RWPE2 (cell line): ENCODE results near the gene GCK.

Source experiments
- ATAC-seq: fragments of 200-7000 bp; cut with Tn5 transposase; 3 replicates; pipeline ENCODE4 v1.9.1; 2021; ENCODE audit warnings: low read depth
- DNase-seq: peaks from one replicate; pipeline ENCODE4 v3.0.0-alpha.2; 2020; ENCODE audit warnings: low spot score
- H3K27ac ChIP-seq: fragments of 450-650 bp; 2 replicates; pipeline ENCODE4 v1.5.1; 2017; ENCODE audit warnings: mild to moderate bottlenecking; ENCODE audit not compliant: poor library complexity, severe bottlenecking
- H3K27me3 ChIP-seq: fragments of 250-450 bp; sonication (Bioruptor Pico); 2 replicates; pipeline ENCODE4 v1.5.1; 2021; ENCODE audit warnings: mild to moderate bottlenecking, moderate library complexity; ENCODE audit not compliant: insufficient read depth, poor library complexity, severe bottlenecking
- H3K36me3 ChIP-seq: fragments of 250-450 bp; sonication (Bioruptor Pico); 2 replicates; pipeline ENCODE4 v1.5.1; 2020; ENCODE audit warnings: low read depth, mild to moderate bottlenecking, moderate library complexity
- H3K4me1 ChIP-seq: fragments of 250-450 bp; sonication (Bioruptor Pico); 2 replicates; pipeline ENCODE4 v1.5.1; 2021; ENCODE audit warnings: mild to moderate bottlenecking, moderate library complexity; ENCODE audit not compliant: insufficient read depth, poor library complexity, severe bottlenecking
- H3K4me3 ChIP-seq: fragments of 250-450 bp; sonication (Bioruptor Pico); 2 replicates; pipeline ENCODE4 v1.5.1; 2021; ENCODE audit warnings: mild to moderate bottlenecking, moderate library complexity; ENCODE audit not compliant: severe bottlenecking
- H3K9me3 ChIP-seq: fragments of 250-450 bp; sonication (Bioruptor Pico); 2 replicates; pipeline ENCODE4 v1.5.1; 2021; ENCODE audit warnings: mild to moderate bottlenecking, moderate library complexity; ENCODE audit not compliant: severe bottlenecking
- TF ChIP-seq, protein P1 (sequence below): fragments of 450-650 bp; IDR thresholded peaks from one replicate; pipeline ENCODE4 v1.5.1; 2017; ENCODE audit warnings: mild to moderate bottlenecking, moderate library complexity; ENCODE audit not compliant: poor library complexity, severe bottlenecking

GCK gene

DNA sequence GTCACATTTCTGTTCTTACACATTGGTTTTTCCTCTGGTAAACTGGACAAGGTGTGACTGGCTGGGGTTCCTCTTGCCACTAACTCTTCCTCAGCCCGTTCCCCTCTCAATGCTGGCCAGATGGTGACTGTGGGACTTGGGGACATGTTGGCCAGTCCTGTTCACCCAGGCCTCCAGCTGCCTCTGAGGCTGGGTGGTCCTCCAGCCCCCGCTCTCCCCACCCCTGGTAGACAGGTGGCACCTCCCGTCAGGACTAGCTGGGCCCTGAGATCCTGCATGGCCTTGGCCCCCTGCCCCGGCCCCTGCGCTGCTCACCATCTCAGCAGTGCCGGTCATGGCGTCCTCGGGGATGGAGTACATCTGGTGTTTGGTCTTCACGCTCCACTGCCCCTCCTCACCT, 37.3 kb downstream of the GCK start:
- H3K4me3 ChIP-seq, result no peak overlapping the region
- ATAC-seq (no peak), DNase-seq (no peak)
- TF ChIP-seq, protein P1, sequence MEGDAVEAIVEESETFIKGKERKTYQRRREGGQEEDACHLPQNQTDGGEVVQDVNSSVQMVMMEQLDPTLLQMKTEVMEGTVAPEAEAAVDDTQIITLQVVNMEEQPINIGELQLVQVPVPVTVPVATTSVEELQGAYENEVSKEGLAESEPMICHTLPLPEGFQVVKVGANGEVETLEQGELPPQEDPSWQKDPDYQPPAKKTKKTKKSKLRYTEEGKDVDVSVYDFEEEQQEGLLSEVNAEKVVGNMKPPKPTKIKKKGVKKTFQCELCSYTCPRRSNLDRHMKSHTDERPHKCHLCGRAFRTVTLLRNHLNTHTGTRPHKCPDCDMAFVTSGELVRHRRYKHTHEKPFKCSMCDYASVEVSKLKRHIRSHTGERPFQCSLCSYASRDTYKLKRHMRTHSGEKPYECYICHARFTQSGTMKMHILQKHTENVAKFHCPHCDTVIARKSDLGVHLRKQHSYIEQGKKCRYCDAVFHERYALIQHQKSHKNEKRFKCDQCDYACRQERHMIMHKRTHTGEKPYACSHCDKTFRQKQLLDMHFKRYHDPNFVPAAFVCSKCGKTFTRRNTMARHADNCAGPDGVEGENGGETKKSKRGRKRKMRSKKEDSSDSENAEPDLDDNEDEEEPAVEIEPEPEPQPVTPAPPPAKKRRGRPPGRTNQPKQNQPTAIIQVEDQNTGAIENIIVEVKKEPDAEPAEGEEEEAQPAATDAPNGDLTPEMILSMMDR, result no peak
- H3K4me1 ChIP-seq, result no peaks in the 10 kb centered on the region
- H3K36me3 ChIP-seq, result no peaks in the 10 kb centered on the region
- H3K27me3 ChIP-seq, result no peaks in the 10 kb centered on the region
- no peak overlapping the region for H3K27ac ChIP-seq
- H3K9me3 ChIP-seq, result no peaks in the 10 kb centered on the region

DNA sequence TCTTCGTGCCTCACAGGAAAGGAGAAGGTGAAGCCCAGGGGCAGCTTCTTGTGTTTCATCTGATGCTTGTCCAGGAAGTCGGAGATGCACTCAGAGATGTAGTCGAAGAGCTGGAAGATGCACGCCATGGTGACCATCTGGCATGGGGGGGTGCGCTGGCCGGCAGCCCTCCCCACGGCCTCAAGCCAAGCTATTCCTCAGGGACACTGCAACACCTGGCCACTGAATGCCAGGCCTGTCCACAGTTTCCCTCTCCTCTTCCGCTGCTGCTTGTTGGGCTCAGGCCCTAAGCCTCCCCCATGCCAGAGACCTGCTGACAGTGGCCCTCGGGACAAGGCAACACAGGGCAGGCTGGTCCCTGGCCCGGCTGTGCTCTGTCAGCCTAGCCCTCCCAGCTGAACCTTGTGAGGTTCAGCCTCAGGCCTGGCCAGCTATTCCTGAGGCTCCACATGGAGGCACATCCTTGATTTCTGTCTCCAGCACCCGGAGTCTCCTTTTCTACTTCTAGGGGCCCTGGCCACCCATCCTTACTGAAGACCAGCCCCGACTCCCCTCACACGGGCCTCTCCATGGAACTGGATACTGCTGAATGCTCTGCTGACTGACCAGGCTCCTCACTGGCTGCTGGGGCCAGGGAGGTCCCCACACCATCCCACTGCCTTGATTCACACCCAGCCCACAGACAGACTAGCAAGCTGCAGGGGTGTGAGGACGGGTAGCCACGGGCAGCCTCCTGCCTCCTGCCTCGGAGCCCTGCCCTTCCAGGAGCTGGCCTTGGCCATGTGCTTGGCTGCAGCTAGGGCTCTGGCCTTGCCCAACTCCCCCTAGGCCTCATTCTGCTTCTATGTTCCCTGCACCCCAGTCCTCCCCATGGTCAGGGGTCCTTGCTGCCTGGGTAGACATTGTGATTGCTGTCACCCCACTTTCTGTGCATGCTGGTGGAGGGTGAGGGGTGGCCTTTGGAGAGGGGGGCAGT, 38.0 kb downstream of the GCK start:
- no peak for ATAC-seq
- no peak for DNase-seq
- no peak overlapping the region for H3K4me3 ChIP-seq
- no peaks in the 10 kb centered on the region for H3K27me3 ChIP-seq
- no peaks in the 10 kb centered on the region for H3K36me3 ChIP-seq
- H3K9me3 ChIP-seq, result no peaks in the 10 kb centered on the region
- no peaks in the 10 kb centered on the region for H3K4me1 ChIP-seq
- TF ChIP-seq, protein P1, result no peak
- no peak overlapping the region for H3K27ac ChIP-seq

DNA sequence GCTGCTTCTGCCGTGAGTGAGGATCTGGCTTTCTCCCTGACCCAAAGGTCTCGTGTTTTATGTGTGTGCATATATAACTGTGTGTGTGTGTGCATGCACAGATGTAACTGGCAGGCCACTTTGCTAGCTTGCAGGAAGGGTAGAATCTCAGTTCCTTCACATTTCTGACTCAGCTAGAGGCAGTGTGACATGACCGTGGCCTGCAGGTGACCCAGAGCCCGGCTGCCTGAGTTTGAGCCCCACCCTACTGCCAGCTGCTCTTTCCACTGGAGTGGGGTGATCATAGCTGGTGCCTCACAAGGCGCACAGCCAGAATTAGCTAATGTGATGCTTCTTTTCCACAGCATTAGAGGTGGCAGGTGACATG, 38.8 kb downstream of the GCK start:
- H3K4me1 ChIP-seq, result no peaks in the 10 kb centered on the region
- H3K27ac ChIP-seq, result no peak overlapping the region
- DNase-seq (no peak), ATAC-seq (no peak)
- H3K4me3 ChIP-seq, result no peak overlapping the region
- TF ChIP-seq, protein P1, result no peak
- no peaks in the 10 kb centered on the region for H3K9me3 ChIP-seq
- no peaks in the 10 kb centered on the region for H3K27me3 ChIP-seq
- no peaks in the 10 kb centered on the region for H3K36me3 ChIP-seq

DNA sequence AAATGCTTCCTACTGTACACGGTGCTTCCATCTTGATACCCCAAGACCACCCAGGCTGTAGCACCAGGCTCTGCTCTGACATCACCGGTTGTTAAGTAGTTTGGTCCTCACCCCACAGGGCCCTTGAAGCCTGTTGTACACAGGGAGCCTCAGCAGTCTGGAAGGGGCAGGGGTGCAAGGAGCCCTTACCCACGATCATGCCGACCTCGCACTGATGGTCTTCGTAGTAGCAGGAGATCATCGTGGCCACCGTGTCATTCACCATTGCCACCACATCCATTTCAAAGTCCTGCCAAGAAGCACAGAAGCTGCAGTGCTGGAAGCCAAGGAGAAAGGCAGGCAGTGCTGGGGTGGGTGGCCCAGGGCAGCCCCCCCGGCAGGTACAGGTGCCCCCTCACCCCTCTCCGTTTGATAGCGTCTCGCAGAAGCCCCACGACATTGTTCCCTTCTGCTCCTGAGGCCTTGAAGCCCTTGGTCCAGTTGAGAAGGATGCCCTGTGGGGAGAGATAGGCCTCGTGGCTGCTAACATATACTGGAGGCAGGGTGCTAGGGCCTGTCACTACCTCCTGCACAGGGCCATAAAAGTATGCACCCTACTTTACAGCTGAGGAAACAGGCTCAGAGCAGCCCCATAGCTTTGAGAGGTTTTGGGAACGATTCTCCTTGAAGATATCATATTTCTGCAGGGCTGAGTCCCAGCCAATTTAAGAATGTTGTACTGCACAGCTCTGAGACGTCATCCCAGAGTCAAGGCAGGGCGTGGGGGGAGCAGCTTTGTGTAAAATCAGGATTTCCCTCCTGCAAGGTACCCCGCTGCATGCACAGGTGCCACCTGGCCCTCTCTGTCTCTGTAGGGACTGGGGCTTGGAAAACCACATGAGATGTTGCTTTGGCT, 39.4 kb downstream of the GCK start:
- DNase-seq (no peak), ATAC-seq (no peak)
- H3K4me1 ChIP-seq, result no peaks in the 10 kb centered on the region
- H3K4me3 ChIP-seq, result no peak overlapping the region
- H3K36me3 ChIP-seq, result no peaks in the 10 kb centered on the region
- no peak overlapping the region for H3K27ac ChIP-seq
- no peaks in the 10 kb centered on the region for H3K9me3 ChIP-seq
- TF ChIP-seq, protein P1, result no peak
- no peaks in the 10 kb centered on the region for H3K27me3 ChIP-seq
